ENCODE results near the gene PNMT. TPM values are rescaled to one million over a fixed set of nuclear protein-coding genes. Genes with fewer than 3 reads are reported as not detected.

The PNMT gene
- total and polyA plus RNA-seq, 2 of the 13 experiments (the other 11 are each of a cell fraction or from before 2014, with no cell fraction given), result 0.25 TPM; not detected in 1

GRCh38 chr17:39687546-39688474, 19.6 kb downstream of the PNMT start, which contains the start of gene PGAP3 (continued):
- TF ChIP-seq IRX3 (CRISPR knock-in tag; IDR thresholded peaks at IDR 0.05; ENCODE audit: borderline replicate concordance, low read depth) (no peak), PREB (CRISPR knock-in tag; IDR thresholded peaks at IDR 0.05) (no peak), FOXJ3 (CRISPR knock-in tag; IDR thresholded peaks at IDR 0.05; ENCODE audit: borderline replicate concordance) (peak; percentile 62; the same call in 1 of the 2 replicates), ZNF263 (CRISPR knock-in tag; IDR thresholded peaks at IDR 0.05) (peak; percentile 70; the same call in 1 of the 2 replicates), ZNF850 (CRISPR knock-in tag; conservative IDR thresholded peaks at IDR 0.05) (no peak), ETV6 (CRISPR knock-in tag; conservative IDR thresholded peaks at IDR 0.05) (peak; percentile 82), ZSCAN9 (CRISPR knock-in tag; IDR thresholded peaks at IDR 0.05; ENCODE audit: borderline replicate concordance) (no peak), MBD4 (IDR thresholded peaks at IDR 0.05; ENCODE audit: borderline replicate concordance, low read length) (no peak), HNRNPLL (IDR thresholded peaks at IDR 0.05; ENCODE audit: low read depth, low read length, poor library complexity, severe bottlenecking) (peak; percentile 77), ZFP36L2 (CRISPR knock-in tag; IDR thresholded peaks at IDR 0.05) (no peak), DRAP1 (CRISPR knock-in tag; IDR thresholded peaks at IDR 0.05) (peak; percentile 92), ZNF557 (CRISPR knock-in tag; IDR thresholded peaks at IDR 0.05) (no peak), RFXAP (CRISPR knock-in tag; IDR thresholded peaks at IDR 0.05; ENCODE audit: borderline replicate concordance) (peak; percentile 71), NFAT5 (CRISPR knock-in tag; IDR thresholded peaks at IDR 0.05) (peak; percentile 70; the same call in 1 of the 2 replicates), PLRG1 (conservative IDR thresholded peaks at IDR 0.05) (no peak), ZNF326 (CRISPR knock-in tag; IDR thresholded peaks at IDR 0.05; ENCODE audit: borderline replicate concordance) (no peak), MYPOP (CRISPR knock-in tag; IDR thresholded peaks at IDR 0.05) (peak; percentile 12; the same call in 1 of the 2 replicates)
- TF ChIP-seq, protein P1, sequence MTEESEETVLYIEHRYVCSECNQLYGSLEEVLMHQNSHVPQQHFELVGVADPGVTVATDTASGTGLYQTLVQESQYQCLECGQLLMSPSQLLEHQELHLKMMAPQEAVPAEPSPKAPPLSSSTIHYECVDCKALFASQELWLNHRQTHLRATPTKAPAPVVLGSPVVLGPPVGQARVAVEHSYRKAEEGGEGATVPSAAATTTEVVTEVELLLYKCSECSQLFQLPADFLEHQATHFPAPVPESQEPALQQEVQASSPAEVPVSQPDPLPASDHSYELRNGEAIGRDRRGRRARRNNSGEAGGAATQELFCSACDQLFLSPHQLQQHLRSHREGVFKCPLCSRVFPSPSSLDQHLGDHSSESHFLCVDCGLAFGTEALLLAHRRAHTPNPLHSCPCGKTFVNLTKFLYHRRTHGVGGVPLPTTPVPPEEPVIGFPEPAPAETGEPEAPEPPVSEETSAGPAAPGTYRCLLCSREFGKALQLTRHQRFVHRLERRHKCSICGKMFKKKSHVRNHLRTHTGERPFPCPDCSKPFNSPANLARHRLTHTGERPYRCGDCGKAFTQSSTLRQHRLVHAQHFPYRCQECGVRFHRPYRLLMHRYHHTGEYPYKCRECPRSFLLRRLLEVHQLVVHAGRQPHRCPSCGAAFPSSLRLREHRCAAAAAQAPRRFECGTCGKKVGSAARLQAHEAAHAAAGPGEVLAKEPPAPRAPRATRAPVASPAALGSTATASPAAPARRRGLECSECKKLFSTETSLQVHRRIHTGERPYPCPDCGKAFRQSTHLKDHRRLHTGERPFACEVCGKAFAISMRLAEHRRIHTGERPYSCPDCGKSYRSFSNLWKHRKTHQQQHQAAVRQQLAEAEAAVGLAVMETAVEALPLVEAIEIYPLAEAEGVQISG (CRISPR knock-in tag; IDR thresholded peaks at IDR 0.05), result peak; percentile 87
